GM12878 (cell line): ENCODE measurements around the gene MAST4. TPM values are rescaled to one million over a fixed set of nuclear protein-coding genes. Genes with fewer than 3 reads are reported as not detected.

Source experiments
- ATAC-seq: fragments of 200-7000 bp; cut with Tn5 transposase; 3 replicates; pipeline ENCODE4 v1.9.1; 2020; ENCODE audit warnings: mild to moderate bottlenecking, moderate library complexity
- BruUV-seq: library from RNA; stranded (reverse); fragments of 400-500 nt; replicated peaks from 2 replicates; lab custom pipeline; 2021; lab: Mats Ljungman, UMichigan
- CTCF ChIA-PET: fragments of 300-600 bp; sonication (Branson Sonifier 250); formaldehyde crosslinking; extraction: SDS; loops from one replicate; lab custom pipeline; 2021; ENCODE audit warnings: inconsistent platforms; lab: Yijun Ruan, JAX
- POLR2A ChIA-PET: fragments of 350-600 bp; formaldehyde crosslinking; extraction: SDS; loops from one replicate; lab custom pipeline; 2021; ENCODE audit warnings: inconsistent platforms; lab: Charles Lee
- RAD21 ChIA-PET: fragments of 300-600 bp; sonication (Branson Sonifier 250); formaldehyde crosslinking; loops from one replicate; lab custom pipeline; 2023; ENCODE audit warnings: antibody characterized with exemption; ENCODE audit not compliant: unreplicated experiment; lab: Charles Lee
- SMC1A ChIA-PET: fragments of 300-600 bp; sonication (Branson Sonifier 250); formaldehyde crosslinking; loops from one replicate; lab custom pipeline; 2023; ENCODE audit not compliant: unreplicated experiment, uncharacterized antibody; lab: Charles Lee
- DNase-seq: peaks from one replicate; pipeline ENCODE4 v3.0.0-alpha.2; 2011; ENCODE audit warnings: low read depth, low spot score
- FAIRE-seq: peaks from 3 replicates; lab custom pipeline; 2011; peaks lifted over from hg19 to GRCh38; lab: Jason Lieb, UNC
- H2AFZ ChIP-seq: 2 replicates; pipeline ENCODE4 v1.6.0; 2011; ENCODE audit warnings: low read depth, low read length, control low read depth; ENCODE audit not compliant: control insufficient read depth
- H3K27ac ChIP-seq: 2 replicates; pipeline ENCODE4 v1.5.1; 2011; ENCODE audit warnings: control low read depth; ENCODE audit not compliant: control insufficient read depth, insufficient read depth
- H3K27me3 ChIP-seq, 2 experiments: replicated peaks in 1 of 2; 2 replicates each; pipeline versions ENCODE4 v1.6.0 to v1.6.1; 2011; ENCODE audit warnings: low read length in 1 of 2; ENCODE audit not compliant: control insufficient read depth in 2 of 2, insufficient read depth in 2 of 2
- H3K36me3 ChIP-seq, 2 experiments: 2 replicates each; pipeline ENCODE4 v1.5.1; 2011; ENCODE audit warnings: low read length in 1 of 2; ENCODE audit not compliant: control insufficient read depth in 2 of 2, insufficient read depth in 2 of 2
- H3K4me1 ChIP-seq: 2 replicates; pipeline ENCODE4 v1.6.1; 2011; ENCODE audit warnings: mild to moderate bottlenecking, low read length, moderate library complexity, mixed read lengths; ENCODE audit not compliant: control insufficient read depth, insufficient read depth
- H3K4me2 ChIP-seq: 2 replicates; pipeline ENCODE4 v1.6.0; 2011; ENCODE audit warnings: control low read depth; ENCODE audit not compliant: control insufficient read depth, insufficient read depth
- H3K4me3 ChIP-seq: fragments of 200-600 bp; sonication (generic); 2 replicates; pipeline ENCODE4 v1.5.1; 2016
- H3K79me2 ChIP-seq: 2 replicates; pipeline ENCODE4 v1.6.0; 2011; ENCODE audit warnings: low read length; ENCODE audit not compliant: control insufficient read depth, insufficient read depth
- H3K9ac ChIP-seq: 2 replicates; pipeline ENCODE4 v1.8.0; 2011; ENCODE audit warnings: low read length, control low read depth, mixed read lengths; ENCODE audit not compliant: control insufficient read depth, insufficient read depth
- H3K9me3 ChIP-seq: replicated peaks from 3 replicates; pipeline ENCODE4 v1.5.1; 2011; ENCODE audit warnings: mild to moderate bottlenecking, low read length; ENCODE audit not compliant: control insufficient read depth, insufficient read depth
- H4K20me1 ChIP-seq: 2 replicates; pipeline ENCODE4 v1.6.0; 2011; ENCODE audit not compliant: control insufficient read depth, insufficient read depth
- BRCA1 ChIP-seq: IDR thresholded peaks from 2 replicates; pipeline ENCODE4 v1.6.1; 2011; ENCODE audit warnings: low read depth, low read length, improper control_type of control experiment
- EP300 ChIP-seq, 2 experiments: fragments of 150-350 bp in 1 of 2; IDR thresholded peaks; 2 replicates each; pipeline ENCODE4 v1.6.1; 2011 to 2012; ENCODE audit warnings: low read depth in 2 of 2, low read length in 2 of 2, borderline replicate concordance in 1 of 2, improper control_type of control experiment in 1 of 2, inconsistent platforms in 1 of 2; ENCODE audit not compliant: control insufficient read depth in 1 of 2
- FOXM1 ChIP-seq: IDR thresholded peaks from 2 replicates; pipeline ENCODE4 v1.6.1; 2012; ENCODE audit warnings: low read depth, mild to moderate bottlenecking, inconsistent platforms, low read length, moderate library complexity
- GATAD2B ChIP-seq: fragments of 450-650 bp; conservative IDR thresholded peaks from 2 replicates; pipeline ENCODE4 v1.6.1; 2017; ENCODE audit warnings: low read depth, mild to moderate bottlenecking, moderate library complexity
- HDGF ChIP-seq: fragments of 450-650 bp; IDR thresholded peaks from 2 replicates; pipeline ENCODE4 v1.6.1; 2016; ENCODE audit warnings: antibody characterized with exemption
- LARP7 ChIP-seq: fragments of 450-650 bp; IDR thresholded peaks from 2 replicates; pipeline ENCODE4 v1.6.1; 2017; ENCODE audit warnings: mild to moderate bottlenecking
- MLLT1 ChIP-seq: fragments of 450-650 bp; IDR thresholded peaks from 2 replicates; pipeline ENCODE4 v1.6.1; 2016; ENCODE audit warnings: mild to moderate bottlenecking
- RAD21 ChIP-seq: IDR thresholded peaks from 2 replicates; pipeline ENCODE4 v1.6.1; 2011; ENCODE audit warnings: mild to moderate bottlenecking, low read depth, low read length, moderate library complexity; ENCODE audit not compliant: insufficient read depth
- SMAD1 ChIP-seq: fragments of 450-650 bp; IDR thresholded peaks from 2 replicates; pipeline ENCODE4 v1.6.1; 2018; ENCODE audit warnings: mild to moderate bottlenecking, low read depth; ENCODE audit not compliant: partially characterized antibody
- SREBF1 ChIP-seq: IDR thresholded peaks from 2 replicates; pipeline ENCODE4 v1.6.1; 2012; ENCODE audit warnings: mild to moderate bottlenecking, low read length
- SREBF2 ChIP-seq: IDR thresholded peaks from 2 replicates; pipeline ENCODE4 v1.6.1; 2012; ENCODE audit warnings: mild to moderate bottlenecking, low read length
- SUPT20H ChIP-seq: IDR thresholded peaks from 2 replicates; pipeline ENCODE4 v1.6.1; 2011; ENCODE audit warnings: low read depth, mild to moderate bottlenecking, low read length, moderate library complexity, borderline replicate concordance; ENCODE audit not compliant: control insufficient read depth
- TCF12 ChIP-seq: IDR thresholded peaks from 2 replicates; pipeline ENCODE4 v1.6.1; 2011; ENCODE audit warnings: low read depth, mild to moderate bottlenecking, low read length
- YBX1 ChIP-seq: fragments of 450-650 bp; IDR thresholded peaks from 2 replicates; pipeline ENCODE4 v1.6.1; 2016; ENCODE audit warnings: antibody characterized with exemption
- ZBTB11 ChIP-seq: fragments of 450-650 bp; formaldehyde crosslinking; IDR thresholded peaks from 2 replicates; pipeline ENCODE4 v1.5.0; 2022; ENCODE audit warnings: mild to moderate bottlenecking, missing genetic modification characterization
- ZNF384 ChIP-seq: IDR thresholded peaks from 2 replicates; pipeline ENCODE4 v1.6.1; 2012; ENCODE audit warnings: low read depth, mild to moderate bottlenecking, low read length, improper control_type of control experiment, borderline replicate concordance
- ZNF592 ChIP-seq: fragments of 450-650 bp; IDR thresholded peaks from 2 replicates; pipeline ENCODE4 v1.6.1; 2017; ENCODE audit warnings: mild to moderate bottlenecking, moderate library complexity
- WGBS: methylation state at CpG from one replicate; pipeline ENCODE4 v1.1.6; 2016; ENCODE audit warnings: low lambda C conversion rate; ENCODE audit not compliant: insufficient replicate concordance, insufficient coverage; ENCODE audit errors: missing lambda C conversion rate; 5-methylcytosine and 5-hydroxymethylcytosine counted together
- in situ Hi-C: fragments of 300-500 bp; cut with MboI; formaldehyde crosslinking; loops from 9 replicates; pipeline ENCODE4 v1.14.3; 2018; ENCODE audit warnings: mixed read lengths
- intact Hi-C: fragments of 100-400 bp; cut with micrococcal nuclease; formaldehyde crosslinking; loops from one replicate; pipeline ENCODE4 v1.14.2; 2022; ENCODE audit not compliant: unreplicated experiment
- polyA plus RNA-seq, 11 experiments: library from polyadenylated mRNA; depleted of rRNA in 4 of 11; unstranded in 6 of 11; stranded (reverse) in 5 of 11; fragments of >200 nt; fragmentation: Nextera tagmentation in 4 of 11; fragmentation: Illumina TruSeq in 1 of 11; extraction: Ambion mirVana in 4 of 11; extraction: Trizol in 1 of 11; gene quantifications; 1 replicate in 1 of 11; 2 replicates in 10 of 11; pipeline versions ENCODE4 v1.2.1 to v1.2.3, GENCODE V29; 2011 to 2016; ENCODE audit warnings: inconsistent platforms in 2 of 11, missing spikeins in 2 of 11, low read depth in 1 of 11
- total RNA-seq, 4 experiments: library from RNA; depleted of rRNA in 3 of 4; stranded (reverse); fragments of >200 nt in 3 of 4; fragmentation: Illumina TruSeq in 1 of 4; extraction: Trizol in 1 of 4; gene quantifications; 2 replicates each; pipeline versions ENCODE4 v1.2.1 to v1.2.3, GENCODE V29; 2013 to 2021

Gene MAST4
- total and polyA plus RNA-seq, 10 of the 15 experiments (the other 5 are each of a cell fraction or from before 2014, with no cell fraction given), result 0.02 to 1.6 (median 0.29) TPM; not detected in 1

GRCh38 chr5:66728049-66728448, 131.9 kb downstream of the MAST4 start:
- 79% methylated on average over 1 of the region's 1 CpG for WGBS
- Histone ChIP-seq H3K9me3 (no peaks in the 10 kb centered on the region), H2AFZ (no peak overlapping the region), H3K36me3 (no peaks in the 10 kb centered on the region), H3K4me1 (no peaks in the 10 kb centered on the region), H3K4me2 (no peak overlapping the region), H3K4me3 (no peak overlapping the region), H3K27ac (no peak overlapping the region), H3K79me2 (no peaks in the 10 kb centered on the region), H4K20me1 (no peaks in the 10 kb centered on the region), H3K27me3 (no peaks in the 10 kb centered on the region), H3K9ac (no peak overlapping the region)
- no peak for TF ChIP-seq YBX1
- no peak for TF ChIP-seq TCF12
- TF ChIP-seq ZNF384, result no peak
- TF ChIP-seq SMAD1, result no peak
- no peak for TF ChIP-seq LARP7
- no peak for TF ChIP-seq HDGF
- no peak for TF ChIP-seq ZNF592
- TF ChIP-seq SREBF2, result no peak
- no peak for TF ChIP-seq BRCA1
- no peak for TF ChIP-seq SUPT20H
- TF ChIP-seq GATAD2B, result no peak
- no peak for TF ChIP-seq ZBTB11
- TF ChIP-seq RAD21, result no peak
- TF ChIP-seq EP300 (IDR thresholded peaks at IDR 0.05; ENCODE audit: borderline replicate concordance in 1 of 2, control insufficient read depth in 1 of 2, low read depth in 2 of 2, low read length in 2 of 2), result no peak
- no peak for TF ChIP-seq MLLT1
- TF ChIP-seq SREBF1, result no peak
- TF ChIP-seq FOXM1, result no peak
- no peak for DNase-seq
- ChIA-PET RAD21 (no interaction called here), SMC1A (interaction anchor here (0.9 kb wide), 1 partner anchor 419 kb away, joined by 3 read pairs; no protein-coding TSS in a partner anchor), POLR2A (no interaction called here), CTCF (no interaction called here)
- no TSS peak for BruUV-seq
- in situ Hi-C loops (no loop called here), intact Hi-C loops (no loop called here)
- no peak for FAIRE-seq
- no peak for ATAC-seq
